ENCODE measurements around the gene PRKCH. TPM values are rescaled to one million over a fixed set of nuclear protein-coding genes. Genes with fewer than 3 reads are reported as not detected.
A peak's percentile ranks its signal among the peaks of the same experiment; 100 is the strongest.

The PRKCH gene
- total RNA-seq, 1 experiment from 2014 or later: 12.4 TPM

DNA sequence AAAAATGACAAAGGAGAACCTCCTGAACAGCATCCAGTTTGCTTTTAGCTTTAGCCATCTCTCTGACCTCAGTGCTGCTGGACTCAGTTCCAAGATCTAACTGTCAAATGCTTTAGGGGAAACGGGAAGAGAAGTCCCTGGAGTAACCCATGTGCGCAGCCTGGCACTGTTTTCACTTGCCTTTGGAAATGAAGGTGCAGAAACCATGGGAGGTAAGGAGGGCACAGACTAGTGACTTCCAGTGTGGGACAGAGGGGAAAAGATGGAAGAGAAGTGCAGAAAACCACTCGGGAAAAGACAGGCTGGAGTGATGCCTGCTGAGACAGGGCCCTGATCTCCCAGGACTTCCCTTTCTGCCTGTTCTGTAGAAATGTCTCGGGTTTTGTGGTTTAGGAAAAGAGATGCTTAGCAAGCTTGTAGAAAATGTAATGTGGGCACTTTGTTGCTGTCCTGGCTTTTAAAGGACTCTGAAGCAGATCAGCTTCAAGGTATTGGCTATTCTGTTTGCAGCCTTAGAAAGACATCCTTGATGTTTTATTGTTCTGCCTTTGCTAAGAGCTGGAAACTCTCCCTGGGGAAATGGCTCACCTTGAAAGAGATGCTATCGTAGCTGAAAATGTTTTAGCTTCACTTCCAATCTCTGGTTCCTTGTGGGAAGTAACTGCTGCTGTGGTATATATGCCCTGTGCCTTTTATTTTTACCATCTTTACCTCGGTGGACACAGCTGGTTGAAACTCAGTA is 249.3 kb downstream of the PRKCH start:
- Mint-ChIP-seq H3K27me3 (ENCODE audit: insufficient read depth, unreplicated experiment) (no peaks in the 10 kb centered on the region), H3K4me1 (ENCODE audit: insufficient read depth, unreplicated experiment) (peaks cover 66% of the 10 kb centered on the region), H3K27ac (ENCODE audit: low read depth, unreplicated experiment) (peak overlapping the region; percentile 92), H3K36me3 (ENCODE audit: insufficient read depth, unreplicated experiment) (no peaks in the 10 kb centered on the region), H3K4me3 (ENCODE audit: unreplicated experiment) (no peak overlapping the region), H3K9me3 (ENCODE audit: unreplicated experiment) (no peaks in the 10 kb centered on the region)
- DNase-seq (ENCODE audit: unreplicated experiment): no peak
- intact Hi-C loops (cut with micrococcal nuclease): loop anchor here (5.0 kb wide), 1 partner anchor 267 kb away; no protein-coding TSS in a partner anchor
- ChIA-PET POLR2A (interaction anchor here (0.6 to 4.7 kb wide), 27 partner anchors 9 to 191 kb away, joined by 3 to 51 read pairs (median 7); partner anchors contain the start of genes HIF1A and SNAPC1), CTCF (interaction anchor here (1.2 to 2.8 kb wide), 3 partner anchors 46 to 101 kb away, joined by 3 to 15 read pairs (median 5); no protein-coding TSS in a partner anchor)
- TF ChIP-seq, protein P1, sequence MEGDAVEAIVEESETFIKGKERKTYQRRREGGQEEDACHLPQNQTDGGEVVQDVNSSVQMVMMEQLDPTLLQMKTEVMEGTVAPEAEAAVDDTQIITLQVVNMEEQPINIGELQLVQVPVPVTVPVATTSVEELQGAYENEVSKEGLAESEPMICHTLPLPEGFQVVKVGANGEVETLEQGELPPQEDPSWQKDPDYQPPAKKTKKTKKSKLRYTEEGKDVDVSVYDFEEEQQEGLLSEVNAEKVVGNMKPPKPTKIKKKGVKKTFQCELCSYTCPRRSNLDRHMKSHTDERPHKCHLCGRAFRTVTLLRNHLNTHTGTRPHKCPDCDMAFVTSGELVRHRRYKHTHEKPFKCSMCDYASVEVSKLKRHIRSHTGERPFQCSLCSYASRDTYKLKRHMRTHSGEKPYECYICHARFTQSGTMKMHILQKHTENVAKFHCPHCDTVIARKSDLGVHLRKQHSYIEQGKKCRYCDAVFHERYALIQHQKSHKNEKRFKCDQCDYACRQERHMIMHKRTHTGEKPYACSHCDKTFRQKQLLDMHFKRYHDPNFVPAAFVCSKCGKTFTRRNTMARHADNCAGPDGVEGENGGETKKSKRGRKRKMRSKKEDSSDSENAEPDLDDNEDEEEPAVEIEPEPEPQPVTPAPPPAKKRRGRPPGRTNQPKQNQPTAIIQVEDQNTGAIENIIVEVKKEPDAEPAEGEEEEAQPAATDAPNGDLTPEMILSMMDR (IDR thresholded peaks at IDR 0.05; ENCODE audit: unreplicated experiment): no peak
- BruUV-seq (replicated peaks): no TSS peak

GRCh38 chr14:61571917-61572316 is 250.5 kb downstream of the PRKCH start:
- Mint-ChIP-seq H3K4me1 (ENCODE audit: insufficient read depth, unreplicated experiment) (peaks cover 59% of the 10 kb centered on the region), H3K9me3 (ENCODE audit: unreplicated experiment) (no peaks in the 10 kb centered on the region), H3K4me3 (ENCODE audit: unreplicated experiment) (no peak overlapping the region), H3K36me3 (ENCODE audit: insufficient read depth, unreplicated experiment) (no peaks in the 10 kb centered on the region), H3K27me3 (ENCODE audit: insufficient read depth, unreplicated experiment) (no peaks in the 10 kb centered on the region), H3K27ac (ENCODE audit: low read depth, unreplicated experiment) (no peak overlapping the region)
- no peak for DNase-seq (ENCODE audit: unreplicated experiment)
- intact Hi-C loops (cut with micrococcal nuclease): loop anchor here (5.0 kb wide), 1 partner anchor 265 kb away; no protein-coding TSS in a partner anchor
- POLR2A ChIA-PET: interaction anchor here (0.7 to 4.7 kb wide), 7 partner anchors 16 to 127 kb away, joined by 3 to 45 read pairs (median 21); no protein-coding TSS in a partner anchor
- CTCF ChIA-PET: interaction anchor here (0.6 to 1.4 kb wide), 3 partner anchors 10 to 99 kb away, joined by 3 read pairs; no protein-coding TSS in a partner anchor
- TF ChIP-seq, protein P1 (IDR thresholded peaks at IDR 0.05; ENCODE audit: unreplicated experiment): no peak
- BruUV-seq (replicated peaks): no TSS peak

GRCh38 chr14:61573321-61573720 is 251.9 kb downstream of the PRKCH start:
- POLR2A ChIA-PET: interaction anchor here (0.5 to 3.0 kb wide), 23 partner anchors 8 to 1485 kb away, joined by 3 to 38 read pairs (median 11); partner anchors contain the start of gene HIF1A
- peaks cover 46% of the 10 kb centered on the region for H3K4me1 Mint-ChIP-seq (ENCODE audit: insufficient read depth, unreplicated experiment)
- CTCF ChIA-PET: interaction anchor here (1.0 to 1.5 kb wide), 5 partner anchors 14 to 188 kb away, joined by 3 to 7 read pairs (median 3); partner anchors contain the start of gene SNAPC1
- H3K36me3 Mint-ChIP-seq (ENCODE audit: insufficient read depth, unreplicated experiment): no peaks in the 10 kb centered on the region
- intact Hi-C loops (cut with micrococcal nuclease): loop anchor here (5.0 kb wide), 1 partner anchor 264 kb away; no protein-coding TSS in a partner anchor
- H3K27ac Mint-ChIP-seq (ENCODE audit: low read depth, unreplicated experiment): peak overlapping the region; percentile 91
- no peaks in the 10 kb centered on the region for H3K9me3 Mint-ChIP-seq (ENCODE audit: unreplicated experiment)
- no peaks in the 10 kb centered on the region for H3K27me3 Mint-ChIP-seq (ENCODE audit: insufficient read depth, unreplicated experiment)
- H3K4me3 Mint-ChIP-seq (ENCODE audit: unreplicated experiment): peak overlapping the region; percentile 31
- TF ChIP-seq, protein P1 (IDR thresholded peaks at IDR 0.05; ENCODE audit: unreplicated experiment): no peak
- DNase-seq (ENCODE audit: unreplicated experiment): no peak
- no TSS peak for BruUV-seq (replicated peaks)

All from MCF 10A (cell line).